GM23248 (cell line): ENCODE measurements around the gene FAM131C.
"Not testable (repeated sequence)": the region's sequence is repeated elsewhere in the genome, so short reads cannot be mapped to it uniquely, and the experiment has no call there.

Experiments used
- EZH2 ChIP-seq: fragments of 200-600 bp; sonication (generic); IDR thresholded peaks from 2 replicates; pipeline ENCODE4 v1.6.1; 2018; ENCODE audit warnings: antibody characterized with exemption, mild to moderate bottlenecking; ENCODE audit not compliant: insufficient read depth, poor library complexity, severe bottlenecking
- EZH2phosphoT487 ChIP-seq: fragments of 200-600 bp; sonication (generic); IDR thresholded peaks from 2 replicates; pipeline ENCODE4 v1.6.1; 2018; ENCODE audit warnings: antibody characterized with exemption, moderate library complexity, mild to moderate bottlenecking, low read depth; ENCODE audit not compliant: insufficient read depth

DNA sequence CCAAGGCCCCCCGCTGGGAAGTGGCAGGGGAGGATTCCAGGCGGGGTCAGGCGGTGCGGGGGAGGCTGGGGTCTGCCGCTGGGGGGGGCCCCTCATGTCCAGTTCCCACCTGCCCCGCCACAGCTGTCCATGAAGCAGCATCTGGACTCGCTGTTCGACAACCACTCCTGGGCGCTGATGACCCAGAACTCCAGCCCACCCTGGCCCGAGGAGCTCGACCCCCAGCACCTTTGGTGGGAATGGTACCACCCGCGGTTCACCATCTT lies 44.5 kb downstream of the FAM131C start:
- not testable (repeated sequence) for TF ChIP-seq EZH2, EZH2phosphoT487
